ENCODE data around the gene ELOVL1.

ELOVL1 gene

GRCh38 chr1:43319288-43319687, 48.5 kb downstream of the ELOVL1 start:
- no peak overlapping the region for H3K4me2 ChIP-seq (ENCODE audit: low read length)
- H3K9ac ChIP-seq (ENCODE audit: low read depth, low read length) = no peak overlapping the region
- no peaks in the 10 kb centered on the region for H3K36me3 ChIP-seq (ENCODE audit: insufficient read depth, low read length)
- H3K4me3 ChIP-seq (ENCODE audit: low read length) = no peak overlapping the region
- no peaks in the 10 kb centered on the region for H3K4me1 ChIP-seq (ENCODE audit: control insufficient read depth, insufficient read depth, low read length)
- H3K27me3 ChIP-seq (ENCODE audit: control insufficient read depth, insufficient read depth, low read length) = no peaks in the 10 kb centered on the region
- no peaks in the 10 kb centered on the region for H3K9me3 ChIP-seq (replicated peaks; ENCODE audit: low read length)

GRCh38 chr1:43318831-43319230, 49.0 kb downstream of the ELOVL1 start:
- H3K36me3 ChIP-seq (ENCODE audit: insufficient read depth, low read length) = no peaks in the 10 kb centered on the region
- no peak overlapping the region for H3K4me2 ChIP-seq (ENCODE audit: low read length)
- H3K4me3 ChIP-seq (ENCODE audit: low read length) = no peak overlapping the region
- H3K9ac ChIP-seq (ENCODE audit: low read depth, low read length) = no peak overlapping the region
- no peaks in the 10 kb centered on the region for H3K27me3 ChIP-seq (ENCODE audit: control insufficient read depth, insufficient read depth, low read length)
- H3K9me3 ChIP-seq (replicated peaks; ENCODE audit: low read length) = no peaks in the 10 kb centered on the region
- no peaks in the 10 kb centered on the region for H3K4me1 ChIP-seq (ENCODE audit: control insufficient read depth, insufficient read depth, low read length)

DNA sequence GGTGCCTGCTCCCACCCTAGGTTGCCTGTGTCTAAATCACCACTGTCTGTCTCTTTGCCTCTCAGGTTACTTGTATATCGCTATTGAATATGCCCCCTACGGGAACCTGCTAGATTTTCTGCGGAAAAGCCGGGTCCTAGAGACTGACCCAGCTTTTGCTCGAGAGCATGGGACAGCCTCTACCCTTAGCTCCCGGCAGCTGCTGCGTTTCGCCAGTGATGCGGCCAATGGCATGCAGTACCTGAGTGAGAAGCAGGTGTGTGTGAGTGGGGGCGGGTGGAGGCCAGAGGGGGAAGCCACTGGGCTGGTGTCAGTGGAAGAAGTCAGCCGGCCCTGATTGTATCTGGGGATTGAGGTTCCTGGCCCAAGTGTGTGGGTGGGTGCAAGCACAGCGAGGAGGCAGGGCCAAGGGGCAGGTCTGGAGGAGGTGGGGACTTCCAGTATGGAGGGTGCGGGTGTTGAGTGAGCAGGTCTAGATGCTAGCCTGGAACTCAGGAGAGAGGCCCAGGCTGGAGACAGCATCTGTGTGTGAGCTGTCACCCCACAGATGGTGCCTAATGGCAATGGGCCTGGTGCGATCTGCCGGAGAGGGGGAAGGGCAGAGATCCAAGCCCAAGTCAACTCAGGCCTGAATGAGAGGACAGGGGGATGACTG, 49.9 kb downstream of the ELOVL1 start:
- Histone ChIP-seq H3K4me1 (ENCODE audit: control insufficient read depth, insufficient read depth, low read length) (no peaks in the 10 kb centered on the region), H3K4me3 (ENCODE audit: low read length) (no peak overlapping the region), H3K9me3 (replicated peaks; ENCODE audit: low read length) (no peaks in the 10 kb centered on the region), H3K9ac (ENCODE audit: low read depth, low read length) (no peak overlapping the region), H3K36me3 (ENCODE audit: insufficient read depth, low read length) (no peaks in the 10 kb centered on the region), H3K27me3 (ENCODE audit: control insufficient read depth, insufficient read depth, low read length) (no peaks in the 10 kb centered on the region), H3K4me2 (ENCODE audit: low read length) (no peak overlapping the region)

GRCh38 chr1:43316738-43317520, 50.9 kb downstream of the ELOVL1 start:
- H3K36me3 ChIP-seq (ENCODE audit: insufficient read depth, low read length) = no peaks in the 10 kb centered on the region
- H3K4me2 ChIP-seq (ENCODE audit: low read length) = no peak overlapping the region
- no peaks in the 10 kb centered on the region for H3K4me1 ChIP-seq (ENCODE audit: control insufficient read depth, insufficient read depth, low read length)
- H3K9me3 ChIP-seq (replicated peaks; ENCODE audit: low read length) = no peaks in the 10 kb centered on the region
- H3K4me3 ChIP-seq (ENCODE audit: low read length) = no peak overlapping the region
- no peak overlapping the region for H3K9ac ChIP-seq (ENCODE audit: low read depth, low read length)
- no peaks in the 10 kb centered on the region for H3K27me3 ChIP-seq (ENCODE audit: control insufficient read depth, insufficient read depth, low read length)

GRCh38 chr1:43315963-43316737, 51.7 kb downstream of the ELOVL1 start:
- no peaks in the 10 kb centered on the region for H3K4me1 ChIP-seq (ENCODE audit: control insufficient read depth, insufficient read depth, low read length)
- H3K27me3 ChIP-seq (ENCODE audit: control insufficient read depth, insufficient read depth, low read length) = peaks cover 3% of the 10 kb centered on the region
- no peaks in the 10 kb centered on the region for H3K9me3 ChIP-seq (replicated peaks; ENCODE audit: low read length)
- H3K9ac ChIP-seq (ENCODE audit: low read depth, low read length) = no peak overlapping the region
- no peaks in the 10 kb centered on the region for H3K36me3 ChIP-seq (ENCODE audit: insufficient read depth, low read length)
- H3K4me3 ChIP-seq (ENCODE audit: low read length) = no peak overlapping the region
- H3K4me2 ChIP-seq (ENCODE audit: low read length) = no peak overlapping the region

DNA sequence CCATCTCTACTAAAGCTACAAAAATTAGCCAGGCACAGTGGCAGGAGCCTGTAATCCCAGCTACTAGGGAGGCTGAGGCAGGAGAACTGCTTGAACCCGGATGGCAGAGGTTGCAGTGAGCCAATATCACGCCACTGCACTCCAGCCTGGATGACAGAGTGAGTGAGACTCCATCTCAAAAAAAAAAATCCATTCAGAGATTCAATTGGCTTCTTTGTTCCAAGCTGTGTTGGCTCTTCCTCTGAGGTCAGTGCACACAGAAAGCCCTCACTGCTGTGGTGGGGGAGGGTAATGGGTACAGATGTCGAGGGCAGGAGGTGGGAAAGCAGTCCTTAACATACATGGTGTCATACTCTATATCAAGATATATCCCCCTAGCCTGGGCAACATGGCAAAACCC, 52.3 kb downstream of the ELOVL1 start:
- Histone ChIP-seq H3K9me3 (replicated peaks; ENCODE audit: low read length) (no peaks in the 10 kb centered on the region), H3K4me1 (ENCODE audit: control insufficient read depth, insufficient read depth, low read length) (no peaks in the 10 kb centered on the region), H3K27me3 (ENCODE audit: control insufficient read depth, insufficient read depth, low read length) (peaks cover 3% of the 10 kb centered on the region), H3K9ac (ENCODE audit: low read depth, low read length) (no peak overlapping the region), H3K4me3 (ENCODE audit: low read length) (no peak overlapping the region), H3K36me3 (ENCODE audit: insufficient read depth, low read length) (no peaks in the 10 kb centered on the region), H3K4me2 (ENCODE audit: low read length) (no peak overlapping the region)

DNA sequence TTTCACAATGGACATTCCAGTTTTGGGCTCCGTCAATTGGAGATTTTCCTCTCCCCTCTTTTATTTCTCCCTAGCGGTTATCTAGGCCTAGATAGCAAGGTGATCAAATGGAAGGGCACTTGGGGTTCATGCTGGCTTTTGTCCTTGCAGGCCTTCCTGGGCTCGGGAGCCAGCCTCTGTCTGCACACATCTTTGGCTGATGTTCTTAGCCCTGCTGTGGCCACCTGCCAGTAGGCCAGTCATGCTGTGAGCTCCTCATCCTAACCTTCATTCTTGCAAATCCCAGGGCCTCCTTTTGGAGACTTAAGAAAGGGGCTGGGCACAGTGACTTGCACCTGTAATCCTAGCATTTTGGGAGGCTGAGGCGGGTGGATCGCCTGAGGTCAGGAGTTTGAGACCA, 53.6 kb downstream of the ELOVL1 start:
- H3K27me3 ChIP-seq (ENCODE audit: control insufficient read depth, insufficient read depth, low read length) = peaks cover 3% of the 10 kb centered on the region
- H3K9ac ChIP-seq (ENCODE audit: low read depth, low read length) = no peak overlapping the region
- H3K4me1 ChIP-seq (ENCODE audit: control insufficient read depth, insufficient read depth, low read length) = no peaks in the 10 kb centered on the region
- no peak overlapping the region for H3K4me3 ChIP-seq (ENCODE audit: low read length)
- H3K9me3 ChIP-seq (replicated peaks; ENCODE audit: low read length) = no peaks in the 10 kb centered on the region
- H3K36me3 ChIP-seq (ENCODE audit: insufficient read depth, low read length) = no peaks in the 10 kb centered on the region
- no peak overlapping the region for H3K4me2 ChIP-seq (ENCODE audit: low read length)

DNA sequence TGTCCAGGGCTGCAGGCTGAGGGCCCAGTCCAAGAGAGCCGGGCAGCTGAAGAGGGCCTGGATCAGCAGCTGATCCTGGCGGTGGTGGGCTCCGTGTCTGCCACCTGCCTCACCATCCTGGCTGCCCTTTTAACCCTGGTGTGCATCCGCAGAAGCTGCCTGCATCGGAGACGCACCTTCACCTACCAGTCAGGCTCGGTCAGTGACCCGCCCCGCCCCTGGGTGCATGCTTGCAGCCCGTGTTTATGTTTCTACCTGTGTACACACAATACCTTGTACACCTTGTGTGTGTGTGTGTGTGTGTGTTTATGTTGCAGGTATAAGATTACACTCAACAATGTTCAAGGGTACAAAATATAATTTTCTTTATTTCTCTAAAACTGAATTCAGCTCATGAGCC, 54.0 kb downstream of the ELOVL1 start:
- no peak overlapping the region for H3K9ac ChIP-seq (ENCODE audit: low read depth, low read length)
- H3K4me3 ChIP-seq (ENCODE audit: low read length) = no peak overlapping the region
- no peaks in the 10 kb centered on the region for H3K36me3 ChIP-seq (ENCODE audit: insufficient read depth, low read length)
- no peaks in the 10 kb centered on the region for H3K9me3 ChIP-seq (replicated peaks; ENCODE audit: low read length)
- H3K27me3 ChIP-seq (ENCODE audit: control insufficient read depth, insufficient read depth, low read length) = peaks cover 3% of the 10 kb centered on the region
- H3K4me2 ChIP-seq (ENCODE audit: low read length) = no peak overlapping the region
- no peaks in the 10 kb centered on the region for H3K4me1 ChIP-seq (ENCODE audit: control insufficient read depth, insufficient read depth, low read length)
